TTC549 (cell line): ENCODE results near the gene NUDT5.
"Not testable (repeated sequence)": the region's sequence is repeated elsewhere in the genome, so short reads cannot be mapped to it uniquely, and the experiment has no call there.

Source experiments
- FAIRE-seq: peaks from 2 replicates; lab custom pipeline; 2012; peaks lifted over from hg19 to GRCh38; lab: Jason Lieb, UNC

Gene NUDT5

GRCh38 chr10:12202226-12202625, 6.5 kb upstream of the NUDT5 start:
- FAIRE-seq: no peak

- FAIRE-seq: no peak
Observed at GRCh38 chr10:12201543-12201942, 5.9 kb upstream of the NUDT5 start.

- FAIRE-seq: no peak
Observed at GRCh38 chr10:12200850-12201249, 5.2 kb upstream of the NUDT5 start.

DNA sequence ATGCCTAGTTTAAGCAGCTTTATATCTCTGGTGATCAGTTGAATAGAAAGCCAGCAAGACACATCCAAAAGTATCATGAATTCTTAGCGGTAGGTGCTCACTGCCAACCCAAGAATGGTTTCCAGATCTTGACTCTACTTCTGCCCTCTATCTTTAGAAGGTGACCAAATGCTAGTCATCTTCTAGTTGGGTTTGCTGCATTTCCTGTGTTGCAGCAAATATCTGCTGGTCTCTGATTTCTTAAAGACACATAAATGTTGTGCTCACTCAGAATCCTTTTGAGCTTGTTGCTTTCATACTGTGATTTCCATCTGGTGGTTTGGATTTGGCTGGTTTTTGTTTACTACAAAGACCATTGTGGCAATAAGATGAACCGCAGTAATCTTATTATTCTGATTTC, 2.5 kb upstream of the NUDT5 start:
- FAIRE-seq: no peak

DNA sequence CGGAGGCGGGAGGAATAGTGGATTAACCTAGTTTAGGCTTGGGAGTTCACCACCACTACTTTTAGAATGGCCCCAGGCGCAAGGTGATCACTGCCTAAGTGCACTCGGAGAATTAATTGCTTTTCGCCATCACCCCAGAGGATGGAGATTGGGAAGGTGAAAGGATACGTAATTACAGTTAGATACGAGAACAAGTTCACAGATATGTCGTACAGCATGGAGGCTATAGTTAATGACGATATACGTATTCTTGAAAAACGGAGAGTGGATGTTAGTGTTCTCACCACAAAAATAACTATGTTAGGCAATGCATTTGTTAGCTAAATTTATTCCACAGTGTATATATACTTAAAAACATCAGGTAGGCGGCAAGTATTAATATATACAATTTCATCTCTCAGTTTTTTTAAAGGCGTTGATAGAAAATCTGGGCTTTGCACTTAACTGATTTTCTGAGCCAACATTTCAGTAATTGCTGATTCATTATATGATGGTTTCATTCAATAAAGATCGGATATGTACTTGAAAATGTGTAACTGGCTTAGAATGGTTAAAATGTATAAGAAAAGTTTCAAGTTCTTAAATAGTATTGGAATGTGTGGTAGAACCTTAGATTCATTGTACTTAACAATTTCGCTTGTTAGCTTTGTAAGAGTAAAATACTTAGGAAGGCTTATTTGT, 980 bp upstream of the NUDT5 start:
- no peak for FAIRE-seq

DNA sequence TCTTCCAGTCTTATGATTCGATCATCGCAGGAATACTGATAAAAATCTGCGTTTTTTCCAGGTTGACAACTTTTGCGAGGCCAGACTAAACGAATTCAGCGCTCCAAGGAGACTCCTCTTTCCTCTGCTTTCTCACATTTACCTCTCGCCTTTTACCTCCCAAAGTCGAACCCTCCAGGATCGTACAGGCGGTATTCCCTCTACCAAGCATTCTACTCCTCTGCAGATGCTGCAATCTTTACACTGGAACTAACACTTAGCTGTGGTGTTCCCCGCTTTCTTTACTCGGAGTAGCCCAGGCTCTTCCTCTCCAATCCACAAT, 449 bp downstream of the NUDT5 start:
- no peak for FAIRE-seq

DNA sequence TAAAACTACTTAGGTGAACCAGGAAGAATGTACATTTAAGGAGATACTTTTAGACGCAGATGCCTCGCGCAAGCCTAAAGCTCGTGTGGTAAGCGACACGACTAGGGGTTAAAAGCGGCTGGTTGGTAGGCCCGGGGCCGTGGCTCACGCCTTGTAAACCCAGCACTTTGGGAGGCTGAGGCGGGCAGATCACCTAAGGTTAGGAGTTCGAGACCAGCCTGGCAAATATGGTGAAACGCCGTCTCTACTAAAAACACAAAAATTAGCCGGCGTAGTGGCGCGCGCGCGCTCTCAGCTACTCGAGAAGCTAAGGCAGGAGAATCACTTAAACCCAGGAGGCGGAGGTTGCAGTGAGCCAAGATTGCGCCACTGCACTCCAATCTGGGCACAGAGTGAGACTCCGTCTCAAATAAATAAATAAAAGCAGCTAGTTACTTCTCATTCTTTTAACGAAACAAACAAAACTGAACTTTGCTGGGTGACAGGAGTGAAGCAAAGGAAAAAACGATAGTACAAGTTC, 879 bp downstream of the NUDT5 start:
- no peak for FAIRE-seq

GRCh38 chr10:12193193-12193592, 2.5 kb downstream of the NUDT5 start:
- FAIRE-seq: no peak

- no peak for FAIRE-seq
Observed at GRCh38 chr10:12191715-12192114, 4.0 kb downstream of the NUDT5 start.

GRCh38 chr10:12189426-12189825, 6.3 kb downstream of the NUDT5 start:
- no peak for FAIRE-seq

DNA sequence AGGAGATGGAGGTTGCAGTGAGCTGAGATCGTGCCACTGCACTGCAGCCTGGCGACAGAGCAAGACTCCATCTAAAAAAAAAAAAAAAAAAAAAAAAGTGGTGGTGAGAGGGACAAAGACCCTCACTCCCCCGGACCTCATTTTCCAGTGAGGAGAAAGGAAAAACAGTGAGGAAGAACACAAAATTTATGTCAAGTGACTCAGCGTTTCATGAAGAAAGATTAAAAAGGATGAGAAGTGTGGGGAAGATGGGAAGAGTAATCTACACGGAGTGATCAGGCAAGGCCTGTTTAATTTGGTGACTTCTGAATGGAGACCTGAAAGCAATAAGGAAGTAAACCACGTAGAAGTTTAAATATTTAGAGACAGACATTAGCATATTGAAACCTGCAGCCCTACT, 7.0 kb downstream of the NUDT5 start:
- FAIRE-seq: no peak

GRCh38 chr10:12187321-12187905, 8.3 kb downstream of the NUDT5 start:
- FAIRE-seq: no peak

DNA sequence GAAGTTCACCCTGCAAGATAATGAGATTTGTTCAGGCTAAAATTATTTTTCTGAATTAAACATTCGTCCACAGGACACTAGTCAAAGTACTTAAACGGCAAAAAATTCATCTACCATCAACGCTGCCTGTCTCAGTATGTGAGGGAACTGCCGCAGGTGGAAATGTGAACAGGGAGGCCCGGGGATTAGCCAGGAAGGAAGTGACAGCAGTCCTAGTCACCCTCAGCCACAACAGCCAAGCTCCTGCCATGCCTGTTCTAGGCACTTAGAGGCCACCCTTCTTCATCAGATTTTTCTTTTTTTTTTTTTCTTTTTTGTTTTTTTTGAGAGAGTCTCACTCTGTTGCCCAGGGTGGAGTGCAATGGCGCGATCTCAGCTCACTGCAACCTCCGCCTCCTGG, 9.4 kb downstream of the NUDT5 start:
- FAIRE-seq: no peak

DNA sequence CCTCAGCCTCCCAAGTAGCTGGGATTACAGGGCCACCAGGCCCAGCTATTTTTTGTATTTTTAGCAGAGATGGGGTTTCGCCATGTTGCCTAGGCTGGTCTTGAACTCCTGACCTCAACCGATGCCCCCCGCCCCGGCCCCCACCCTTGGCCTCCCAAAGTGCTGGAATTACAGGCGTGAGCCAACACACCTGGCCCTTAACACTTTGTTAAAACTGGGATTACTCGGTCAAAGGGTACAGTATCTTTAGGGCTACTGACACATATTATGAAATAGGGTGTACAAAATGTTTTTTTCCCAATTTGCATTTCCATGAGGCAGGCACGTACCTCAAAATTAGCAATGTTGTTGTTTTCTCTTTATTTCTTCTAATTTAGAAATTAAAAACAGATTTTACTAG, 11.5 kb downstream of the NUDT5 start:
- no peak for FAIRE-seq

- FAIRE-seq: no peak
Observed at GRCh38 chr10:12181065-12181775, 14.5 kb downstream of the NUDT5 start.

- no peak for FAIRE-seq
Observed at GRCh38 chr10:12180221-12180974, 15.3 kb downstream of the NUDT5 start.

GRCh38 chr10:12179606-12180170, 16.0 kb downstream of the NUDT5 start:
- no peak for FAIRE-seq

- FAIRE-seq: no peak
Observed at GRCh38 chr10:12177642-12178041, 18.0 kb downstream of the NUDT5 start.

GRCh38 chr10:12171512-12171911, 24.2 kb downstream of the NUDT5 start:
- FAIRE-seq: not testable (repeated sequence)

- FAIRE-seq: no peak
Observed at GRCh38 chr10:12165999-12166775, 29.5 kb downstream of the NUDT5 start.

DNA sequence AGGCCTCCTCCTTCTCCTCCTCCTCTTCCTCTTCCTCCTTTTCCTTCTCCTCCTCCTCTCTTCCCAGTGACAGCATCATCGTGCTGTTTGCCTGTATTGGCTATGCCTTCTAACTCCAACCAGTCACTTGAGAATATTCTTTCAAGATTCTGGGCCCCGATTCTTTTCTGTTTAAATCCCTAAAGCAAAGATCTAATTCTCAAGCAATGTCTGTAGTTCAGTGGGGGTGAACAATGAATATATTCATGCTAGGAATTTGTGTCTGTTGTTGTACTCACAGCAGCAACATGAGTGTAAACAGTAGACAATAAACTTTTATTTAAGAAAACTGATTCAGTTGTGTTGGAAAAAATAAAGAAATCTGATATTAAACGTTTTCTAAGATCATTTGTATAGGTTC, 30.7 kb downstream of the NUDT5 start:
- FAIRE-seq: no peak

DNA sequence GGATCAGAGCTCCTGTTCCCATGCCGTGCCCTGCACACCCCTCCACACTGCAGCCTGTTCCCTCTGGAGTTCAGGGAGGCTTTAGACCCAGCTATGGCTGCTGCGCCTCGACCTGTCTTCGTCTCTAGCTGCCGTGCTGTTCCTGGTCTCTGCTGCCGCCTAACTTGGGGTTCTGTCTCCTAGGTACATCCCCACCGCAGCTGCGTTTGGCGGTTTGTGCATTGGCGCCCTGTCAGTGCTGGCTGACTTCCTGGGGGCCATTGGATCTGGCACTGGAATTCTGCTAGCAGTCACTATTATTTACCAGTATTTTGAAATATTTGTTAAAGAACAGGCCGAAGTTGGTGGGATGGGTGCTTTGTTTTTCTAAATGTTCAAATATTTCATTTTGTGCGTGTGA, 31.6 kb downstream of the NUDT5 start:
- FAIRE-seq: no peak
